Hematopoietic multipotent progenitor cell treated with erythropoietin and hydrocortisone succinate and interleukin-3 and kit ligand, for 8 days (in vitro differentiated cells): ENCODE measurements around the gene NXPE1.
A peak's percentile ranks its signal among the peaks of the same experiment; 100 is the strongest.

ENCODE experiments used
- DNase-seq: peaks from one replicate; pipeline ENCODE4 v3.0.0-alpha.2; 2015

NXPE1 gene

DNA sequence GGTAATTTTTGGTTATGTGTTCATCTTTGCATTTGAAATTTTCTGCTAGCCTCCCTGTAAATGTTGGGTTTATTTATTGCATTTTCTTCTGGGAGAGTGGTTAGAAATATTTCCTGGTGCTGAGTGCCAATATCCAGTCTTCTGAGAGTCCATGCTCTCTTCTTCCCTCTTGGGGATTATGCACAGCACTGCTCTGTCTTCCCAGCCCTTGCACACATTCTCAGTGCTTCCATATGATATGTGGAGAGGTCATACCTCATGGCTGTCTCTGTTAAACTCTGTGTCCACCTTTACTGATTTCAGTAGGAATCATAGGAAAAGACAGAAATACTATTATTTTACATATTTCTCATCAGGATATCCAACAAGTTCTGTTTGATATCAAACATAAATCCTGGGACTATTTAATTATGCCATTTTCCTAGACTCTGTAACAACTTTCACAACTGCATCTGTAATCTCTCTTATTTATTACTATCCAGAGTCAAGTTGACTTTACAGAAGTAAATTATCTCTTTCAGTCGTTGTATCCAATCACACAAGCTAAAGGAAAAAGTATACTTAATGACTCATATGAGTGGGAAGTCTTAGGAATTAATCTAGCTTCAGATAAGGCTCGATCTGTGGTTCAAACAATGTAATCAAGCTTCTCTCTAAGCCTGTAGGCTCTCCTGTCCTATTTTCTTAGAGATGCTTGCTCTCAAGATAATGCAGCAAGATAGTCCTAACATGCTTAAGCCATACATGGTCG lies 2.7 kb upstream of the NXPE1 start:
- no peak for DNase-seq

DNA sequence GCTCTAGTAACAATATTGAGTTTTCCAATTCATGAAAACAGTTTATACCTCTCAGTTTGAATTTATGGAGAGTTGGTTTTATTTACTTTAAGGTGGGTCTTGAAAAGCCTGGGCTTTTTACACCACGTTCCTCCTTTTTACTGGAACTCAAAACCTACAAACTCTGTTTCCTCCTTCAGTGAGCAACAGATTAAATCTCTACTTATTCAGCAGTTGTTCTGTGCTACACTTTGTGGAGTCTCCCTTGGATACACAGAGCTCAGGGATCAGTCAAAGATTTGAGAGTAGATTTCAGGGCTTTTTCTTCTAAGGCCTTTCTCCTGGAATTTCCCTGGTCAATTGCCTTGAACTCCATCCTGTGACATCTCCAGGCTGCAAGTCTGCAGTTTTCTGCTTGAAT lies 3.5 kb downstream of the NXPE1 start:
- no peak for DNase-seq

DNA sequence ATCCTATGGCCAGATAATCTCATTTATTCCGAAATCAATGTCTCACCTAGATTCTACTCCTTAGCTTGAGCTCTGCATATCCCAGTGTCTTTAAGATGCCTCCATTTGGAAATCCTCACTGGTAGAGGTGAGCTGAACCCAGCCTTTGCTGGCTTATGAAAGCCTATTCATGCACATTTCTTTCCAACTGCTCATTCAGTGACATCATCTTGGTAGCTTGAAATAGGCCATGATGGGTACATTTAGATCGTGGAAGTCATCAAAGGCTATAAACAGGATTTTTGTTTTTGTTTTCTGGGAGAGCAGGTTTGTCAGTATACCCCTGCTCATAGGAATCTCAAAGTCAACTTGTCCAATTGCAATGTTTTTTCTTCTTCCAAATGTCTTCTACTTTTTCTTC lies 6.0 kb downstream of the NXPE1 start:
- no peak for DNase-seq

DNA sequence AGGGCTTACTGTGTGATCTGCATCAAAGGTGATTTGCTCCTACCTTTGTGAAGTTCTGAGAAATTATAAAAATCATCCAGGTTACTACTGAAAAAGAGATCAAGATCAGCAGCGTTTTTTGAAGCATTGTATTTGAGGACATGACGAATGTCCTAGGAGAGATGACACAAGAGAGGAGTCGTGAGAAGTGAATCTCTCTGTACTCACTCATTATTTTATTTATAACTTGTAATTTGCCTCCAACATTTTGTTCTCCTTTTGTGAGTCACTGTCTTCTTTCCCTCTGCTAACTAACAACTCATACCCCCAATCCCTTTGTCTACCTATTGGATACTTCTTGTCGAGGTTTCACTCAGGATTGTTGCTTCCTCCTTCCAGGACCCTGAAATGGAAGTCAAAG lies 8.6 kb downstream of the NXPE1 start:
- DNase-seq = no peak

DNA sequence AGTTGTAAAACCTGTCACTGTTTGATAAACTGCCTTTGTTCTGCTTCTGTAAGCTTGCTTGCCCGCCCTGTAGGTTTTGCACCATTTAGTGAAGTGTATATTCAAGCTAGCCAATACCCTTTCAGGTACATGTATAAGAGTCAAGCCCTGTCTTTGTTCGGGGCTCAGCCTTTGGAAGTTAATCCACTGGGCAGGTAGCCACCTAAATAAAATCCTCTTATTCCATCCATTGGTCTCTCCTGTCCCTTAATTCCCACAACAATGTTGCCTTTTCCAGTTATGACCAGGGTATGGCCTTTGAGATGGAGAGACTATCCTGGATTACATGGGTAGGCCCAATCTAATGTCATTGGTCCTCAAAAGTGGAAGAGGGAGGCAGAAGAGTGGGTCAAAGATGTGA lies 34.0 kb downstream of the NXPE1 start:
- no peak for DNase-seq

DNA sequence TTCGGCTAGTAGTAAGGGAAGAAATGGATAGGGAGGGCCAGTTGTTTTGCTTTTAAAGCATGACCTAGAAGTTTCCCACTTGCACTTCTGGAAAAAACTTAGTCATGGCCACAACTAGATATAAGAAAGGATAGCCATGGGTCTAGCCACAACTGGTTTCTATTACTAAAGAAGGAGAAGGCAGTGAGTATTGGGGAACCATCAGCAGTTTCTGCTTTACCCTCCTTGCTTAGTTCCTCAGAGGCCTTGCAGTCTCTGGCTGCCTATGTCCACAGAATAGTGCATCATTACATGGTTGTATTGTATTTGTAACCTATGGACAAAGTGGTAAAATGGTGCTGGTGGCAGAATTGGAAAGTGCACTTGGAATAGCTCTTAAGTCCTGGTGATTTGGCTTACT lies 35.6 kb downstream of the NXPE1 start:
- DNase-seq = no peak

DNA sequence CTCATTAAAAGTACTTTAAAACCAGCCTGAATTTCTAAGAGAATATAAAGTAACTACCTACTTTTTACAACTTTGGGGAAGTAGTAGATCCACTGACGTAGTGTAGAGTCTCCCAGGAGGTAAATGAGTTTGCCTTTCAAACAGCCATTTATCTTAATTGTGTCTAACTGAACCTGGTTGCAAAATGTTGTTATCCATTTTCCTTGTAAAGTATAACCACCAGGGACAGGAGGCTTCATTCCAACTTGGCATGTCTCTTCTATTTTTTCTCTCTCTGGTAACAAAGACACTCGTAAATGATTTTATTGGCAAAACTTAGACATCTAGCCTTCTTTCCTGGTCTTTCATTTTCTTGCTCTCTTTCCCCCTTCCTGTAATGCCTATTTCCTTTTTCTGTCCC lies 36.9 kb downstream of the NXPE1 start:
- DNase-seq = no peak

DNA sequence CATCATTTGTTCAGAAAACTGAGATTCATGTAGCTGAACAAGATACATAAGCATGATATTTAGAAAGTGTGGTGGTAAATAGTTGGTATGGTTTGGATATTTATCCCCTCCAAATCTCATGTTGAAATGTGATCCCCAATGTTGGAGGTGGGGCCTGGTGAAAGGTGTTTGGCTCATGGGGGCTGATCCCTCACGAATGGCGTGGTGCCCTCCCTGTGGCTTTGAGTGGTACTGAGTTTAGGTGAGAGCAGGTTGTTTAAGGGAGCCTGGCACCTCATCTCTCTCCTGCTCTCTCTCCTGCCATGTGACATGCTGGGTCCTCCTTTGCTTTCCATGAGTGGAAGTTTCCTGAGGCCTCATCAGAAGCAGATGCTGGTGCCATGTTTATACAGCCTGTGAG lies 48.1 kb downstream of the NXPE1 start:
- no peak for DNase-seq

DNA sequence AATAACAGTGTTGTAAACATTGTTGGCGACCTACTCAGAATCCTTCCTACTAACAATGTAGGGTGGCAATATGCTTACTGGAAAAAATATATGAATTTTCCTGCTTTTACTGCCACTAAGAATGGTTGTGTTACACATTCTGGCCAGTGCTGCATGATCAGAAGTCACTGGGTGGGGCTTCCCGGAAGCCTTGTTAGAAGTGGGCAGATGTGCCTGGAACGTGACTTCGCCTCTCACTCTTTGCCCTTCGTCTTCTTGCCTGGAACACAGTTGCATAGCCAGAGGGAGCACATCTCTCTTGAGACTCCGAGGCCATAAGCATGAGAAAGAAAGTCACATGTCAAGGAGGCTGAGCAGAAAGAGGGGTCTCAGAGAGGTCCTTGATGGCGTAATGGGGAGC lies 48.6 kb downstream of the NXPE1 start:
- no peak for DNase-seq

DNA sequence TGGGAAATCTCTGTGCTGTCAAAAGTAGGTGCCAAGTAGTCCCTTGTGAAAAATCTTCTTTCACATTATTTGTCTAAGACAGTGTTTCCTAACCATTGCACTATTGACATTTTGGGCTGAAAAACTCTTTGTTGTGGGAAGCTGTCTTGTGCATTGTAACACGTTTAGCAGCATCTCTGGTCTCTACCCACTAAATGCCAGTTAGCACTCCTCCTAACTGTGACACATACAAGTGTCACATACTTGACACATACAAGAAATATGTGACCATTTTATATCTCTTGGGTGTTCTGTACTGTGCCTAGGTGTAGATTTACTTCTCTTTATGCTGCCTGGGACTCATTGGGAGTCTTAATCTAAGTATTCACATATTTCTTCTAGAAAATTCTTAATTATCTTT lies 57.8 kb downstream of the NXPE1 start:
- DNase-seq = no peak

DNA sequence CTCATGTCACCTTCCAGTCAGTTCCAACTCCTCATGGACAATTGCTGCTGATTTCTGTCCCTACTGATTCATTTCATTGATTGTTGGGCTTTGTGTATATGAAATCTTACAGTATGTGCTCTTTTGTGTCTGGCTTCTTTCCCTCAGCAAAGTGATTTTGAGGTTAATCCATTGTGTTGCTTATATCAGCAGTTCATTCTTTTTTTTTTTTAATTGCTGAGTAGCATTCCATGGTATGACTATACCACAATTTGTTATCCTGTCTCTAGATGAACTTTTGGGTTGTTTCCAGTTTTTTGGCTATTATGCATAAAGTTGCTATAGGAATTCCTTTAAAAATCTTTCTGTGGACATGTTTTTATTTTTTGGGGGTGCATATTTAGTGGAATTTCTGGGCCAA lies 59.9 kb downstream of the NXPE1 start:
- DNase-seq = no peak

DNA sequence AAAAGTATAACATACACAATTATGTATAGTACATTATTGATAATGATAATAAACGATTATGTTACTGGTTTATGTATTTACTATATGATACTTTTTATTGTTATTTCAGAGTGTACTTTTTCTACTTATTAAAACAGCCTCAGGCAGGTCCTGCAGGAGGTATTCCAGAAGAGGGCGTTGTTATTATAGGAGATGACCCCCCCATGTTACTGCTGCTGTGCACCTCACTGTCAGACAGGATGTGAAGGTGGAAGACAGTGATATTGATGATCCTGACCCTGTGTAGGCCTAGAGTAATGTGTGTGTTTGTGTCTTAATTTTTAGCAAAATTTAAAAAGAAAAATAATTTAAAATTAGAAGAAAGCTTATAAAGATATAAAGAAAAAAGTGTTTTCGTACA lies 62.8 kb downstream of the NXPE1 start:
- no peak for DNase-seq

DNA sequence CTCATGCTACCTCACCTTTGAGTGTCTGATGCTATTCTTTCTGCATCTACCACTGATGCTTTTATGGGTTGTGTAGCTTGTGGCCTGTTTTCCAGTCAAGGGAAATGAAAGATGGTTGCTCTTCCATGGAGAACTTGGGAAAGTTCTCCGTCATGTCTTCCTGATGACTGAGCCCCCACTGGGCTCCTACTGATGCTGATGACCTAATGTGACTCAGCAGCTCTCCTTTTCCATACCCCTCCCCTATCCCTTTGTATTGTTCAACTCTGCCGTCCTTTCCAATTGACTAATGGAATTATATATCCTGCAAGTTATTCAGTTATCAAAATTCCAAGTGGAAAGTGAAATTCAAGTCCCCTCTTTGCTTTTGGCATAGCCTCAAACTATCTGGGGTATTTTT lies 75.8 kb downstream of the NXPE1 start:
- no peak for DNase-seq

DNA sequence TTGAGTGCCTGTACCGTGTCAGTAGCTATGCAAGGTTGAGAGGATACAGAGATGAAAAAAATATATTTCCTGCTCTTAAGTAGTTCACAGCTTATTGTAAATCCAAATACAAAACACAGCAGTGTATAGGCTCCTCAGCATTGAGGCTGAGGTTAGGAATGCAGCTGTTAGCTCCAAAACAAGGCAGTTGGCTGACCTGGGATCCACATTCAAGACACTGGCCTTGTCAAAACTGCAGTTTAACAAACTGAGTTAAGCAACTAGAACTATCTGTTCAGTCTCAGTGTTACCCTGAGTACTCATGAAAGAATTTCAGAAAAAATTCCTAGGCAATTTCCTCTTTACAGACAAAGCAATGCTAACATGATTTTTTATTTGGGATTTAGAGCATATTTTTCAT lies 77.6 kb downstream of the NXPE1 start:
- DNase-seq = no peak

DNA sequence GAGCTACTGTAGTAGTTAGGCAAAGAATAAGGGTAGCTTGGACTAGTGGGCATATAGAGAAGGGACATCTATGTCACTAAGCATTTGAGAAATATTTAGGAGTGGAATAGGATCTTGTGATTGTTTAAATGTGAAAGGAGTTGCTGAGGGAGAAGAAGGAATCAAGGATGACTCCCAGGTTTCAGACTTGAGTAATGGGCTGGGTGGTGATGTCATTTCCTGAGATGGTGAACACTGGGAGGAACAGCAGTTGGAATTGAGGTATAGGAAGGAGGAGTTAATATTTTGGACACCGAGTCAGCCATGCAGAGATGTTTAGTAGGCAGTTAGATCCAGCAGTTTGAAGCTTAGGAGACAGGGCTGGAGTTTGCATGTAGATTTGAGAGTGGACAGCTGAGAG lies 80.3 kb downstream of the NXPE1 start:
- no peak for DNase-seq

DNA sequence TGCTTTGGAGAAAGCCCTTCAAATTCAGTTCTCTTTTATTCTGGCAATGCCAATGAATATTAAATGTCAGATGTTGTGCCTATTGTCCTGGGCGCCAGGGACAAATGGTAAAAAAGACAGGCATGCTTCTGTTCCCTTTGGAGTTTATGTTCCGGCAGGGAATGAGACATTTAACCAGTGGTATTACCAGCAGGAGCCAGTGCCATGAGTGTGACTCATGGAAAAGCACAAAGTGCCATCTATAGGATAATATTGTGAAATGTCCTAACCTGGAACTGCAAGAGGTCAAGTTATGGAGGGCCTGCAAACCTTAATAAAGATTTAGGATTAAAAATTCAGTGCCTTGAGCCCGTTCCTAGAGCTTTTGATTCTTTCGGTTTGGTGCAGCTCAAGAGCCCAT lies 80.9 kb downstream of the NXPE1 start:
- DNase-seq = peak; percentile 22

DNA sequence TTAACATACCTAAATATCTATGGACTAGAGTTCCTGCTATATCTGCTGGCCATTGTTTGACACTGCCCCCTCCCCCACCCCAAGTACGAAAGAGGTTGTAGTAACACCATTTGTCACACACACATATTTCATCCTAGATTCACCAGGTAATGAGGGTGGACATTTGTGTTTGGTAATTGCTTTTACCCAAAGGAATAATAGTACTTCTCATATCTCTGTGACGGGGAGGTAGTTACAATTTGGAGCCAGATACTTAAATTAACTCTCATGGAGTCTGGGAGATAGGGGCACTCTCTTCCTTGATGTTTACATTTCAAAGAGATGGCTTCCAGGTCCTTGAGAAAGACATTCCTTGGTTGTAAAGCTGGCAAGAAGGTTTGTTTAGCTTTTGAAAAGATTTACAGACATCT lies 81.7 kb downstream of the NXPE1 start:
- no peak for DNase-seq

DNA sequence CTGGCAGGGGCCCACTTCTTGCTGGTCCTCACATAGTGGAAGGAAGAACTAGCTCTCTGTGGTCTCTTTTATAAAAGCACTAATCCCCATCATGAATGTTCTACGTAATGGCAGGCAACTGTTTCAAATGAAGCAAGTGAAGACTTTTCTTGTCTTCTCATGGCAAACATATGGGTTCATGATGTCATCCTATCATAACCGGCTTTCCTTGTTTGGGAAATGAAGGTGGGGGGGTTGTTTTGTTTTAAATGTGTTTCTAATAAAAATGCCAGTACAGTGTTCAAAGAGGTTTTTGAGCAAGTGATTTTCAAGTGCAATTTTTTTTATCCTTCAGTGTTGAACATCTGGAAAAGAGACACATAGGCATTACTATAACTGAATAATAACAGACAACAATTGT lies 87.0 kb downstream of the NXPE1 start:
- no peak for DNase-seq
